Erythroblast (primary cell): Measurements from ENCODE around the gene NLRP3.

Source experiments
- GATA1 ChIP-seq: IDR thresholded peaks from 2 replicates; pipeline ENCODE4 v1.6.1; 2011; ENCODE audit warnings: low read depth, mild to moderate bottlenecking, control low read depth, low read length, moderate library complexity
- POLR2A ChIP-seq: IDR thresholded peaks from 2 replicates; pipeline ENCODE4 v1.6.1; 2011; ENCODE audit warnings: mild to moderate bottlenecking, low read length

- no peak for TF ChIP-seq POLR2A
- no peak for TF ChIP-seq GATA1
Observed at GRCh38 chr1:247491328-247491727, 75.4 kb downstream of the NLRP3 start.
